Stimulated activated effector memory CD8-positive, alpha-beta T cell treated with anti-CD3 and anti-CD28 coated beads, Interleukin-12 subunit alpha, Interleukin-12 subunit beta, amount 100 ng/mL, for 72 hours (primary cell): ENCODE measurements around the gene CUX1.
"Not testable (repeated sequence)": the region's sequence is repeated elsewhere in the genome, so short reads cannot be mapped to it uniquely, and the experiment has no call there.

Experiments
- ATAC-seq: fragments of 150-1000 bp; cut with Tn5 transposase; 2 replicates; pipeline ENCODE4 v1.10.0; 2021
- DNase-seq, 2 donors: peaks; one replicate each; pipeline ENCODE4 v3.0.0; 2021 to 2022; ENCODE audit warnings: low spot score in 2 of 2
- H3K27ac Mint-ChIP-seq: one replicate; pipeline ENCODE4 v1.8.0; 2022; ENCODE audit warnings: mild to moderate bottlenecking, mixed read lengths
- H3K36me3 Mint-ChIP-seq: one replicate; pipeline ENCODE4 v1.8.0; 2022; ENCODE audit warnings: mild to moderate bottlenecking, mixed read lengths
- H3K4me1 Mint-ChIP-seq: one replicate; pipeline ENCODE4 v1.8.0; 2022; ENCODE audit warnings: mixed read lengths
- H3K4me3 Mint-ChIP-seq: one replicate; pipeline ENCODE4 v1.8.0; 2022; ENCODE audit warnings: mild to moderate bottlenecking, mixed read lengths
- H3K9me3 Mint-ChIP-seq: one replicate; pipeline ENCODE4 v1.8.0; 2022; ENCODE audit warnings: mixed read lengths

Gene CUX1

DNA sequence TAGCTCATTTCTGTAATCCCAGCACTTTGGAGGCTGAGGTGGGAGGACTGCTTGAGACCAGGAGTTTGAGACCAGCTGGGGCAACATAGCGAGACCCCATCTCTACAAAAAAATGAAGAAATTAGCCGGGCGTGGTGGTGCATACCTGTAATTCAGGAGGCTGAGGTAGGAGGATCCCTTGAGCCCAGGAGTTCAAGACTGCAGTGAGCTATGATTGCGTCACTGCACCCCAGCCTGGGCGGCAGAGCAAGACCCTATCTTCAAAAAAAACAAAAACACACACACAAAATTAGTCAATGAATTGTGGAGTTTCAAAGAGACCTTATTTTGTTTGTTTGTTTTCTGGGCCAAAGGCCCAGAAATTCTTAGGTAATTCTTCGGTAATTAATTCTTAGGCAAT lies 110.0 kb downstream of the CUX1 start:
- Mint-ChIP-seq H3K36me3 (peaks cover 8% of the 10 kb centered on the region), H3K4me3 (no peak overlapping the region), H3K27ac (no peak overlapping the region), H3K4me1 (peaks cover 22% of the 10 kb centered on the region), H3K9me3 (no peaks in the 10 kb centered on the region)
- DNase-seq (no peak), ATAC-seq (no peak)

DNA sequence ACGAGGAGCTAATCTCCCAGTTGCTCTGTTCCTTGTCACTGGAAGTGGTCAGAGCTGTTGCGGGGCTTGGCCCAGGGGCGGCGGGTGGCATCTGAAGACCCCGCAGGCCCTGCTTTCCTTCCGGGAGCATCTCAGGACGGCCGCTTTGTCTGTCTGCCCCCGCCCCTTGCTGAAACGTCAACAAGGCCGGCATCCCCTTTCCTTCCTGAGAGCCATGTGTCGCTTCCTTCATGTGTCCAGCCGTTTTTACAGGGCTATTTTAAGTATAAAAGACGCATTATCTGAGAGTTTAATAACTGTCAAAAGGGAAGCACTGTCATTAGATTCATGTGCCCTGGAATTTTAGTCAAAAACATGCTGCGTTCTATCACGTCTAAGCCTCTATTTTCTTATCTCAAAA lies 110.4 kb downstream of the CUX1 start:
- peaks cover 20% of the 10 kb centered on the region for H3K4me1 Mint-ChIP-seq
- no peak overlapping the region for H3K27ac Mint-ChIP-seq
- peaks cover 8% of the 10 kb centered on the region for H3K36me3 Mint-ChIP-seq
- DNase-seq: no peak
- no peak for ATAC-seq
- no peaks in the 10 kb centered on the region for H3K9me3 Mint-ChIP-seq
- no peak overlapping the region for H3K4me3 Mint-ChIP-seq

DNA sequence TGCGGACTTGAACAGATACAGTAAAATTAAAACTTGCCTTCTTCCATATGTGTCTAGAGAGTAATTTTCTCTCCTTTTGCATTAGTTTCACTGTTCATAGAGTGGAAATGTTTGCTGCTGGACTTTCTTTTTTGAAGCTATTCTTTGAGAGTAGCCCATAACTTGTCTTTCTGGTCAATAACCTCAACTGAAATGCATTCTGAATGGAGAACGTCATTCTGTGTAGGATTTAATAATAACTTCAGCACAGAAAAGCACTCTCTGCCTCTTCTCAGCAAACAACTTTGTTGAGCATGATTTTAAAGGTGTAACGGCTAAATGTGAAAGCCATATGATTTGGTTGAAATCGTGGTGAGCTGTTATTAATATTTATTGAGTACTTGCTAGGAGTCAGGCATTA lies 111.8 kb downstream of the CUX1 start:
- Mint-ChIP-seq H3K4me3 (no peak overlapping the region), H3K36me3 (no peaks in the 10 kb centered on the region), H3K4me1 (peaks cover 7% of the 10 kb centered on the region), H3K9me3 (no peaks in the 10 kb centered on the region), H3K27ac (no peak overlapping the region)
- DNase-seq (no peak), ATAC-seq (no peak)

DNA sequence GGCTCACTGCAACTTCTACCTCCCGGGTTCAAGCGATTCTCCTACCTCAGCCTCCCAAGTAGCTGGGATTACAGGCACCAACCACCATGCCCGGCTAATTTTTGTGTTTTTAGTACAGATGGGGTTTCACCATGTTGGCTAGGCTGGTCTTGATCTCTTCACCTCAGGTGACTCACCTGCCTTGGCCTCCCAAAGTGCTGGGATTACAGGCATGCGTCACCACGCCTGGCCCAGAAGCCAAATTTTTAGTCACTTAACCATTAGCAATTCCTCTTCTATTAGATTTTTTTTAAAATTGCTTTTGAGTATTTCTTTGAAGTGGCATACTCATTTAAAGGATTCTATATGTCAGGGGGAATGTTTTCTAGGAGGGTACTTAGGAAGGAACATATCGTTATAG lies 112.5 kb downstream of the CUX1 start:
- H3K36me3 Mint-ChIP-seq, H3K4me3 Mint-ChIP-seq, H3K4me1 Mint-ChIP-seq, H3K27ac Mint-ChIP-seq, DNase-seq, ATAC-seq, H3K9me3 Mint-ChIP-seq: not testable (repeated sequence)

DNA sequence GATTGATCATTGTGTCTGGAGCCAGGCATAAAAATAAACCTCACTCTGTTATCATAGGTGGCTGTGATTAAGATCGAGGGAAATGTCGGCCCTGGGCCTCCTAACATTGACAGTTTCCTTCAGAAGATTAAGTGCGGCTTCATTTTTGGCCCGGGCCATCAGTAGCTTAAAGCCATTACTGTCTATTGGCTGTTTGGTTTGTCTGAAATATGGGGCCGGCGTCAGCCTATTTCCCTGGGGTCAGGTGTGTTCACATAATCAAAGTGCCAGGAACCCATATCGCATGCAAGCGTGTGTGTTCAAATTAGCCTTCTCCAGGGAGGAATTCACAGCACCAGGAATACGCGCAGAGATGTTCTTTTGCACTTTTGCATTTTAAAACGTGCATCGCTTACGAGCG lies 114.7 kb downstream of the CUX1 start:
- no peak overlapping the region for H3K27ac Mint-ChIP-seq
- no peaks in the 10 kb centered on the region for H3K9me3 Mint-ChIP-seq
- ATAC-seq (no peak), DNase-seq (no peak)
- H3K4me1 Mint-ChIP-seq: peaks cover 5% of the 10 kb centered on the region
- no peak overlapping the region for H3K4me3 Mint-ChIP-seq
- H3K36me3 Mint-ChIP-seq: no peaks in the 10 kb centered on the region

DNA sequence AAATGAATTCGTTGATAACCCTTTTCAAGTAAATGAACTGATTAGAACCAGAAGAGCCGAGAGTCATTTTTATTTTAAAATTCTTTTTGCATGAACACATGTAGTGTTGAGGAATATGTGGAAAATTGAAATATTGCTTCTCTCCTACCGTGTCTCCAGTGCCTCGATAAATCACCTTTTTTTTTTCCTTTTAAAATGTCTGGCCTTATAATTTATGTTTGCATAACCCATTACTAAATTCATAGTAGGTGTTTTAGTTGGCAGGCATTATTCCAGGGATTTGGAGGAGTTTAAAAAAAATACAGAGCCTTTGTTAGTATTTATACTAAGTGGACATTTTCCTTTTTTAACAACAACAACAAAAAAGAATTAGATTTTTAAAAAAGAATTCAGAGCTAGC lies 115.6 kb downstream of the CUX1 start:
- H3K36me3 Mint-ChIP-seq: no peaks in the 10 kb centered on the region
- ATAC-seq (no peak), DNase-seq (no peak)
- no peak overlapping the region for H3K4me3 Mint-ChIP-seq
- H3K9me3 Mint-ChIP-seq: no peaks in the 10 kb centered on the region
- H3K27ac Mint-ChIP-seq: no peak overlapping the region
- H3K4me1 Mint-ChIP-seq: peaks cover 5% of the 10 kb centered on the region

DNA sequence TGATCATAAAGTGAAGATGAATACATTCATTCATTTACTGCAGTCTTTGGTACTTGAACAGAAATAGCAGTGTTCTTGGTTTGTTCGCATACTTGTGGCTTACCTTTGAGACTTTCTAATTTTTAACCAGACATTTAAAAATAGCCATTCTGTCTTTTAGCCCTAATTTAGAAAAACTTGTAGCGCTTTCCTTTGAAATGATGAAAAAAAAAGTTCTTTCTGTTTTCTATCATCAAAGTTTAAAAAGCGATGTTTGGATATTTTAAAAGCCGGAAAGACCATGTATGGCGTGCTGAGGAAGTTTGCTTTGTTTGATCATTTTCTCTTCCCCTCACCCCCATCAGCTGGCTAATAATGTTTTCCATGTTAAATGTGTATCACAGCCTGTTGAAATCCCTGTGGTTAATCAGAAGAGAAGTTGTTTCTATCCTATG lies 116.3 kb downstream of the CUX1 start:
- Mint-ChIP-seq H3K27ac (no peak overlapping the region), H3K9me3 (no peaks in the 10 kb centered on the region), H3K4me1 (peaks cover 5% of the 10 kb centered on the region), H3K36me3 (no peaks in the 10 kb centered on the region), H3K4me3 (no peak overlapping the region)
- DNase-seq (no peak), ATAC-seq (no peak)

DNA sequence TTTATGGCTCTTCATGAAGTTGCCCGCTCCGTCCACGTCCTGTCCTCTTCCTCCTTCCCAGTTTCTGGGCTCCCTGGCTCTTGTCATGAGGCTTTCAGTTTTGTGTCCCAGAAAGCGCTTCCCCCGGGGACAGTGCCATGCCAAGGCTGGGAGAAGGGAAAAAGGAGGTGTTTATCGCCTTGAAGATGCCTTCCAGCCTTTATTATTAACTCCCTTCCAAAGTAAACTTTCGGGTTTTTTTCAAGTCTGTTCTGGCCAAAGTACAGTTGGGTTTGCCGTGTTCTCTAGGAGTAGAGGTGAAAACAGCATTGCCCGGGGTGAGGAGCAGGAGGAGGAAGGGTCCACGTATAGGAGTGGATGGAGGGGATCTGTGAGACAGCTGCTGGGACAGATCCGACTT lies 117.2 kb downstream of the CUX1 start:
- H3K9me3 Mint-ChIP-seq: no peaks in the 10 kb centered on the region
- DNase-seq: no peak
- no peak overlapping the region for H3K27ac Mint-ChIP-seq
- ATAC-seq: no peak
- H3K4me3 Mint-ChIP-seq: no peak overlapping the region
- H3K36me3 Mint-ChIP-seq: no peaks in the 10 kb centered on the region
- H3K4me1 Mint-ChIP-seq: peaks cover 5% of the 10 kb centered on the region

DNA sequence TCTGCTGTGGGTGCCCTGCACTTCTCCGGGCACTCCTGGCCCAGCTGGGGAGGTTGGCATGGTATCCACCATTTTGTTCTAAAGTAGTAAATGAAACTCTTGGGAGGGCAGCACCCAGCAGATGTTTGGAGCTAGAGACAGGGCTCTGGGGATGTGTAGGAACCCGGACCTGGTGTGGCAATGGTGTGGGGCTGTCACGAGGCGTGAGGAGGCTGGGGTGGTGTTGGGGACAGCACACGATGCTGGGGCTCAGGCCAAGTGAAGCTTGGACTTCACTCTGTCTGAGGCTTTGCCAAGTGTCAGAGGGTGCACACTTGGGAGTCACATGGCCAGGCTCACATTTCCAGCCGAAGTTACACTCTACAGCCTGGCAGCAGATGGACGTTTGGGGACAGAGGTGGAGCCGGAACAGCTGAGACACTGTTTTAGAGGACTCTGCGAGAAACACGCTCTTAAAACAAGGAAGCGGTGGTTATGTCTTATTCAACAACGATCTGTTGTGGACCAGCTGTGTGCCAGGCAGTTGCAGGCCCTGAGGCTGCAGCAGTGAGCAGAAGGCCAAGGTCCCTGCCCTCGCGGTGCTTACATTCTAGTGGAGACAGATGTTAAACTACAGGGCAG lies 118.2 kb downstream of the CUX1 start:
- H3K36me3 Mint-ChIP-seq: no peaks in the 10 kb centered on the region
- H3K9me3 Mint-ChIP-seq: no peaks in the 10 kb centered on the region
- H3K4me3 Mint-ChIP-seq: no peak overlapping the region
- DNase-seq (no peak), ATAC-seq (no peak)
- H3K4me1 Mint-ChIP-seq: peaks cover 5% of the 10 kb centered on the region
- no peak overlapping the region for H3K27ac Mint-ChIP-seq

DNA sequence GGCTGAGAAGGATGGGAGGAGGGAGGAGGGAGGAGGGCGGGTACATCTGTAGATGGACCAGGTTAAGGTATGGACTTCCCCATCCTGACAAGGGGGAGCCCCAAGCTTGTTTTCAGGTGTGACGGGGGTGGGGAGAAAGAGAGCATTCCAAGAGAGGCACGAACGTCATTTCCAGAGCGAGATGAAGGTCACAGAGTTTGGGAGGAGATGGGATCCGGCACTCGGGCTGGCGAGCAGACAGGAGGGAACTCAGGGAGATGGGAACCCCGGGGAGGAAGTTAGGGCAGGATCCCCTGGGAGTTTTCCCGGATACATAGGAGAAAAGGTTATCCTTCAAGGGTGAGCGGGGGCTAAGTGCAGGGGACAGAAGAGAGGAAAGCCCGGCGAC lies 118.8 kb downstream of the CUX1 start:
- no peak overlapping the region for H3K27ac Mint-ChIP-seq
- DNase-seq: no peak

DNA sequence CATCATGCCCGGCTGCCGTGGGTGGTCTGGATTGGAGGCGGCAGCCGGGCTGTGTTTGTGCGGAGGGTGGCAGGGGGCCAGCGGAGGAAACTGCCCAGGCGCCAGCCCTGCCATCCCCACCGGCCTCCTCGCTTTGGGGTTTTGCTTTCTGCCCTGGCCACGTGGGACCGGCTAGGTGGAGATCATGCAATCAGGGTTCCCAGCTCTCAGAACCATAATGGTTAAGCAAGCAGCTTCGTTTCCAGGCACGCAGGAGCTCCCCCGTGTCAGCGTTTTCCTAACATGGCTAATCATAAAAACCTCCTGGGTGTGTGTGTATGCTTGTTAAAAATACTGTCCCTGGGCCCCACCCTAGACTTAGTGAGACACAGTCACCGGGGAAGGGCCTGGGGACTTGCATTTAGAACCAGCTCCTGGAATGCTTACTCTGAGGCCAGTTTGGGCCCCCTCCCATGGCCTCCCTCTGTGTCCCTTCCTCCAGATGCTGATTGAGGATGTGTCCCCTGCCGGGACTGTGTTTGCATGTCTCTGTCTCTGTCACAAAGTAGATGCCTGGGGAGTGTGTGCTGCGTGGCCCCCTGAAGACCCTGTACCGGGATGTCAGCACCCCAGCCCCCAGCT lies 119.3 kb downstream of the CUX1 start:
- no peak overlapping the region for H3K4me3 Mint-ChIP-seq
- H3K4me1 Mint-ChIP-seq: peaks cover 5% of the 10 kb centered on the region
- no peak for DNase-seq
- no peaks in the 10 kb centered on the region for H3K9me3 Mint-ChIP-seq
- no peak for ATAC-seq
- H3K36me3 Mint-ChIP-seq: no peaks in the 10 kb centered on the region
- H3K27ac Mint-ChIP-seq: no peak overlapping the region

More for the DNA sequence above, 118.8 kb downstream of the CUX1 start:
- Mint-ChIP-seq H3K9me3 (no peaks in the 10 kb centered on the region), H3K4me1 (peaks cover 5% of the 10 kb centered on the region), H3K4me3 (no peak overlapping the region), H3K36me3 (no peaks in the 10 kb centered on the region)
- no peak for ATAC-seq

DNA sequence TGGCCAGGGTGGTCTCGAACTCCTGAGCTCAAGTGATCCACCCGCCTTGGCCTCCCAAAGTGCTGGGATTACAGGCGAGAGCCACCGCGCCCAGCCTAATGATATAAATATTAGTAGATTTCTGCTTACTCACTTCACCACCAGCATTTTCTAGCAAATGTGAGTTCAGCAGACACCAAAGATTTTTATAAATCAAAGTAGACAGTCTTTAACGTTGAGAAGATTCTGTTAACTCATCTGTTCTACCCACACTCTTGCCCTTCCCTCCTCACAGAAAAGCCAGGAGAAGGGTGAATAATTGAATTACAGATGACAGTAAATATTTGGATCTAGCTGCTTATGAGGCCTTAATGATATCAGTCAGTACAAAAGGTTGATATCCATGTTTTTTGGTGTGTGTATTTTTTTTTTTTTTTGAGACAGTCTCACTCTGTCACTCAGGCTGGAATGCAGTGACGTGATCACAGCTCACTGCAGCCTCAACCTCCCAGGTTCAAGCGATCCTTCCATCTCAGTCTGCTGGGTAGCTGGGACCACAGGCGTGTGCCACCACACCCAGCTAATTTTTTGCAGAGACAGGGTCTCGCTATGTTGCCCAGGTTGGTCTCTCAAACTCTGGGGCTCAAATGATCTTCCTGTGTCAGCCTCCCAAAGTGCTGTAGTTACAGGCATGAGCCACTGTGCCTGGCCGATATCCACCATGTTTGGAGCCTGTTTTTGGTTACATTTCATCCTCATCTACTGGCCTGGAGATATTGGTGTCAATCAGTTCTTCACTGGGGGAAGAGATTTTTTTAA lies 120.5 kb downstream of the CUX1 start:
- peaks cover 5% of the 10 kb centered on the region for H3K4me1 Mint-ChIP-seq
- H3K27ac Mint-ChIP-seq: no peak overlapping the region
- ATAC-seq (no peak), DNase-seq (no peak)
- no peaks in the 10 kb centered on the region for H3K9me3 Mint-ChIP-seq
- H3K36me3 Mint-ChIP-seq: no peaks in the 10 kb centered on the region
- H3K4me3 Mint-ChIP-seq: no peak overlapping the region

DNA sequence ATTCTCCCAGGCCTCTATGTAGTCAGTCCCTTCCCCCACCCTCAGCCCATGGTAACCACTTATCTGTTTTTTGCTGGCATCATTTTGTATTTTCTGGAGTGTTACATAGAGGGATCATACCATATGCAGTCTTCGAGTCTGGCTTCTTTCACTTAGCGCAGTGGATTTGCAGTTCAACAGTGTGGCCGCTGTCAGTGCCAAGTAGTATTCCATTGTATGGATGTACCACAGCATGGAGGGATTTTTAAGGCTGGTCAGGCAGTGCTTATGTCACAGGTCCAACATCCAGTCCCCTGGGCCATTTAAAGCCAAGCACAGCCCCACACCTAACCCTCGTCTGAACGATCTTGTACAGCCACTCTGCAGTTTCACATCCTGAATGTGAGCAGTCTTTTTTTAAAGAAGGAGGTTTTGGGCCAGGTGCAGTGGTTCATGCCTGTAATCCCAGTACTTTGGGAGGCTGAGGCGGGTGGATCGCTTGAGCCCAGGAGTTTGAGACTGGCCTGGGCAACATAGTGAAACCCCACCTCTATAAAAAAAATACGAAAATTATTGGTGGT lies 121.8 kb downstream of the CUX1 start:
- no peaks in the 10 kb centered on the region for H3K9me3 Mint-ChIP-seq
- H3K27ac Mint-ChIP-seq: no peak overlapping the region
- H3K4me1 Mint-ChIP-seq: peaks cover 5% of the 10 kb centered on the region
- ATAC-seq (no peak), DNase-seq (no peak)
- no peak overlapping the region for H3K4me3 Mint-ChIP-seq
- no peaks in the 10 kb centered on the region for H3K36me3 Mint-ChIP-seq

DNA sequence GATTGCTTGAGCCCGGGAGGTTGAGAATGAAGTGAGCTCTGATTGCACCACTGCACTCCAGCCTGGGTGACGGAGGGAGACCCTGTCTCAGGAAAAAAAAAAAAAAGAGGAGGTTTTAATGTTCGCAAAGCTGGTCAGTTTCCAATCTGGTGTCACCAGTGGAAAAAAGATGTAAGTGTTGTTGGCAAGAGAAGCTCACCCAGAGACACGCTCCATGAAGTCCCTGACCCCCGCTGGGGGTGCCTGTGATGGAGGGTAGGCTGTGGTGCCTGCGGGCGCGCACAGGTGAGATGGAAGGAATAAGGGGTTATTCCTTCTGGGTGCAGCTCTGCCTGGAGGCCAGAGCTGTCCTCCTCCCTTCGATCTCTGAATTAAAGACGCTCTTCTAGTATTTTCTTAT lies 122.7 kb downstream of the CUX1 start:
- Mint-ChIP-seq H3K4me3 (no peak overlapping the region), H3K9me3 (no peaks in the 10 kb centered on the region), H3K27ac (no peak overlapping the region), H3K36me3 (no peaks in the 10 kb centered on the region), H3K4me1 (peaks cover 6% of the 10 kb centered on the region)
- ATAC-seq: no peak
- no peak for DNase-seq

DNA sequence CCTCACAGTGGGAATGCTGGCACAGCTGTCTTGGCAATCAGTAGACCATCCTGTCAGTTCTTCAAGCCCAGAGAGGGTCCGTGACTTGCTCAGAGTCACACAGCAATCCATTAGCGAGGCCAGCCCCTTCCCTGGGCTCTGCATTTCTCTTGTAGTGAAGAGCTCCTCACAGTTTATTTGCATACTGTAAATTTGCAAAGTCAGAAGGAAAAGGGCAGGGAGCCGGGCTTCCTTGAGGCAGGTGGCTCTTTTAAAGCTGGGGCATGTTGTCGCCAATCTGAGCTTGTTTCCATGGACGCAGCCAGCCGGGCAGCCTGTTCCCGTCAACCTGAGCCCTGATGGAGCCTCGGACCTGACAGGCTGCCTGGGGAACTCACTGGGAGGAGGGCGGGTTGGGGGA lies 123.4 kb downstream of the CUX1 start:
- Mint-ChIP-seq H3K36me3 (no peaks in the 10 kb centered on the region), H3K4me3 (no peak overlapping the region), H3K27ac (no peak overlapping the region), H3K4me1 (peaks cover 10% of the 10 kb centered on the region), H3K9me3 (no peaks in the 10 kb centered on the region)
- ATAC-seq (no peak), DNase-seq (no peak)
